ENCODE data around the gene HOXA5.

Gene HOXA5

DNA sequence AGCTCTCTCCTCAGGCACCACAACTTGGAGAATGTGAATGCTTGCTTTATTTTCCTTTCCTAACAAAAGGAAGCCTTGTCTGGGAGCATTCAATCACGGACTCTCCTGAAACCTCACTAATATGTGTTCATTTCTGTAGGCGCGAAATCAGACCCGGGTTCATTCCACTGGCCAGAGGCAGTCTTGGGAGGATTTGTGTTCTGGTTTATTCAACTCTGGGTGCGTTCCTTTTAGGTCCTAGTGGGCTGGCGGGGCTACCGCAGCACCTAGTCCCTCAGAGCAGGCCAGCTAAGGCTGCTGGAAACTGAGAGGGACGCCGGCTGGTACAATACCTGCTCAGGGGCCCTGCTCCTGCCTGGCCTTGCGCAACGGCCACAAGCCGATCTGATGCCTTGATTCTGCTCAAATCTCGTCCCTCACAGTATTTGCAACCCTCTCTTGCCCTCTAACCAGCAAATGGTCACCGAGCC, 20.4 kb downstream of the HOXA5 start:
- no peak overlapping the region for H3K4me3 ChIP-seq (replicated peaks; ENCODE audit: insufficient read depth, low read length)
- H3K27ac ChIP-seq (replicated peaks) = no peak overlapping the region
- TF ChIP-seq POLR2AphosphoS5 (IDR thresholded peaks at IDR 0.05; ENCODE audit: low read depth) = no peak
- TF ChIP-seq SPI1 (IDR thresholded peaks at IDR 0.05; ENCODE audit: borderline replicate concordance, low read depth) = no peak
- TF ChIP-seq, protein P1, sequence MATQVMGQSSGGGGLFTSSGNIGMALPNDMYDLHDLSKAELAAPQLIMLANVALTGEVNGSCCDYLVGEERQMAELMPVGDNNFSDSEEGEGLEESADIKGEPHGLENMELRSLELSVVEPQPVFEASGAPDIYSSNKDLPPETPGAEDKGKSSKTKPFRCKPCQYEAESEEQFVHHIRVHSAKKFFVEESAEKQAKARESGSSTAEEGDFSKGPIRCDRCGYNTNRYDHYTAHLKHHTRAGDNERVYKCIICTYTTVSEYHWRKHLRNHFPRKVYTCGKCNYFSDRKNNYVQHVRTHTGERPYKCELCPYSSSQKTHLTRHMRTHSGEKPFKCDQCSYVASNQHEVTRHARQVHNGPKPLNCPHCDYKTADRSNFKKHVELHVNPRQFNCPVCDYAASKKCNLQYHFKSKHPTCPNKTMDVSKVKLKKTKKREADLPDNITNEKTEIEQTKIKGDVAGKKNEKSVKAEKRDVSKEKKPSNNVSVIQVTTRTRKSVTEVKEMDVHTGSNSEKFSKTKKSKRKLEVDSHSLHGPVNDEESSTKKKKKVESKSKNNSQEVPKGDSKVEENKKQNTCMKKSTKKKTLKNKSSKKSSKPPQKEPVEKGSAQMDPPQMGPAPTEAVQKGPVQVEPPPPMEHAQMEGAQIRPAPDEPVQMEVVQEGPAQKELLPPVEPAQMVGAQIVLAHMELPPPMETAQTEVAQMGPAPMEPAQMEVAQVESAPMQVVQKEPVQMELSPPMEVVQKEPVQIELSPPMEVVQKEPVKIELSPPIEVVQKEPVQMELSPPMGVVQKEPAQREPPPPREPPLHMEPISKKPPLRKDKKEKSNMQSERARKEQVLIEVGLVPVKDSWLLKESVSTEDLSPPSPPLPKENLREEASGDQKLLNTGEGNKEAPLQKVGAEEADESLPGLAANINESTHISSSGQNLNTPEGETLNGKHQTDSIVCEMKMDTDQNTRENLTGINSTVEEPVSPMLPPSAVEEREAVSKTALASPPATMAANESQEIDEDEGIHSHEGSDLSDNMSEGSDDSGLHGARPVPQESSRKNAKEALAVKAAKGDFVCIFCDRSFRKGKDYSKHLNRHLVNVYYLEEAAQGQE (IDR thresholded peaks at IDR 0.05; ENCODE audit: insufficient replicate concordance, low read depth) = no peak
- no peak for TF ChIP-seq GABPA (IDR thresholded peaks at IDR 0.05; ENCODE audit: low read depth)
- TF ChIP-seq, protein P2, sequence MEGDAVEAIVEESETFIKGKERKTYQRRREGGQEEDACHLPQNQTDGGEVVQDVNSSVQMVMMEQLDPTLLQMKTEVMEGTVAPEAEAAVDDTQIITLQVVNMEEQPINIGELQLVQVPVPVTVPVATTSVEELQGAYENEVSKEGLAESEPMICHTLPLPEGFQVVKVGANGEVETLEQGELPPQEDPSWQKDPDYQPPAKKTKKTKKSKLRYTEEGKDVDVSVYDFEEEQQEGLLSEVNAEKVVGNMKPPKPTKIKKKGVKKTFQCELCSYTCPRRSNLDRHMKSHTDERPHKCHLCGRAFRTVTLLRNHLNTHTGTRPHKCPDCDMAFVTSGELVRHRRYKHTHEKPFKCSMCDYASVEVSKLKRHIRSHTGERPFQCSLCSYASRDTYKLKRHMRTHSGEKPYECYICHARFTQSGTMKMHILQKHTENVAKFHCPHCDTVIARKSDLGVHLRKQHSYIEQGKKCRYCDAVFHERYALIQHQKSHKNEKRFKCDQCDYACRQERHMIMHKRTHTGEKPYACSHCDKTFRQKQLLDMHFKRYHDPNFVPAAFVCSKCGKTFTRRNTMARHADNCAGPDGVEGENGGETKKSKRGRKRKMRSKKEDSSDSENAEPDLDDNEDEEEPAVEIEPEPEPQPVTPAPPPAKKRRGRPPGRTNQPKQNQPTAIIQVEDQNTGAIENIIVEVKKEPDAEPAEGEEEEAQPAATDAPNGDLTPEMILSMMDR (IDR thresholded peaks at IDR 0.05; ENCODE audit: insufficient read depth, low read length) = no peak
- DNase-seq (ENCODE audit: low read depth in 1 of 2, low spot score in 1 of 2) = no peak
- H3K27me3 ChIP-seq (ENCODE audit: insufficient read depth, poor library complexity, severe bottlenecking) = peaks cover 4% of the 10 kb centered on the region

DNA sequence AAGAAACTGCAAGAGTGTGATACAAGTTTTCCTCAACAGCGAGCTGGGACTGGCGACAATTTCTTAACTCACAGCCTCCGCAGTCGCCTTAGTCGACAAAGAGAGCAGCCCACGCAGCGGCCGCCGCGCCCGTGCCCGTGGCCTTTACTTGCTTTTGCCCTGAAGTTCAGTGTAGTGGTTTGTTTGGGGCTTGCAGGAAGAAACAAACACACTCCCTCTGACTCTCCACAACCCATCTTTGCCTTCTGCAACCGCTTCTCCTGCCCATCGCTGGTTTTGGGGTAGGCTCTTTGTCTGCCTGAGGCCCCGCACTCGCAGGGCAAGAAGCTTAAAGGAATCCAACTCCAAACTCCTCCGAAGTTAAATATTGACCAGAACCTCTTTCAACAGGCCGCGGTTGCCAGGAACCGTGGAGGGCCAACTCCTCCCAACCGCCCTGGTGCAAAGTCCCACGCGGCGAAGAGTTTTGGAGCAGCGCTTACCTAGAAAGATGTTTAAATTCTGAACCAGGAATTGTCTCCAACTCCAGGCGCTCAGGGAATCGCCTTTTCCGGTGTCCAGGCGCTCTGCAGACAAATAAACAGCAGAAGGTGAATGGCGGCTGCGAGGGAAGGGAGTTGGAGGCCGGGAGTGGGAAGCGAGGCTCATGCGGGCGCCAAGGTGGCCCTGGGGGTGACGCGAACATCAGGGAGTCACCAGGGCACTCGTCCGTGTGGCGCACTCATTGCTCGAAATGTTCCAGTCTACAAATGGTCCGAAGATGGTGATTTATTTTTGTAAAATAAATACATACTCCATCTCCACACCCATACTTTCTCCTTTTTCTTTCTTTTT, 21.2 kb downstream of the HOXA5 start:
- no peak overlapping the region for H3K4me3 ChIP-seq (replicated peaks; ENCODE audit: insufficient read depth, low read length)
- DNase-seq (ENCODE audit: low read depth in 1 of 2, low spot score in 1 of 2) = no peak
- TF ChIP-seq GABPA (IDR thresholded peaks at IDR 0.05; ENCODE audit: low read depth) = no peak
- no peak overlapping the region for H3K27ac ChIP-seq (replicated peaks)
- H3K27me3 ChIP-seq (ENCODE audit: insufficient read depth, poor library complexity, severe bottlenecking) = peaks cover 4% of the 10 kb centered on the region

DNA sequence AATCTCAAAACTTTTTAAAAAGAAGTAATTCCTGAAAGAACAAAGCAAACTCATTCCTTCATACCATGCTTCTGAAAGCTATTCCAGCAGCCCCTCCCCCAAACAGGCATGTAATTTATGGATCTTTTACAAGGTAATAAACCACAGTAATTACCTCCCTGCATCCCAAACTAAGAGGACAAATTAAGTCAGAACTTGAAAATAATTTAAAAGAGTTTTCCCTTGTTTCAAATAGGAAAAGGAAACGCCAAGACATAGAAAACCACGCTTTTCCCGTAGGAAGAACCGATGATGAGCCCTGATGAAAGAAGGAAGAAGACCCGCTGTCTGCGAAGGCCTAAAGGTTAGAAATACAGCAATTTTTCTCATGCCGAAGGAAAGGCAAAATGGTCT, 21.8 kb downstream of the HOXA5 start:
- no peak for DNase-seq (ENCODE audit: low read depth in 1 of 2, low spot score in 1 of 2)
- H3K4me3 ChIP-seq (replicated peaks; ENCODE audit: insufficient read depth, low read length) = no peak overlapping the region
- no peak overlapping the region for H3K27ac ChIP-seq (replicated peaks)
- no peak for TF ChIP-seq POLR2AphosphoS5 (IDR thresholded peaks at IDR 0.05; ENCODE audit: low read depth)
- TF ChIP-seq, protein P2 (IDR thresholded peaks at IDR 0.05; ENCODE audit: insufficient read depth, low read length) = no peak
- TF ChIP-seq, protein P1 (IDR thresholded peaks at IDR 0.05; ENCODE audit: insufficient replicate concordance, low read depth) = no peak
- no peak for TF ChIP-seq SPI1 (IDR thresholded peaks at IDR 0.05; ENCODE audit: borderline replicate concordance, low read depth)
- TF ChIP-seq GABPA (IDR thresholded peaks at IDR 0.05; ENCODE audit: low read depth) = no peak
- H3K27me3 ChIP-seq (ENCODE audit: insufficient read depth, poor library complexity, severe bottlenecking) = peaks cover 7% of the 10 kb centered on the region

DNA sequence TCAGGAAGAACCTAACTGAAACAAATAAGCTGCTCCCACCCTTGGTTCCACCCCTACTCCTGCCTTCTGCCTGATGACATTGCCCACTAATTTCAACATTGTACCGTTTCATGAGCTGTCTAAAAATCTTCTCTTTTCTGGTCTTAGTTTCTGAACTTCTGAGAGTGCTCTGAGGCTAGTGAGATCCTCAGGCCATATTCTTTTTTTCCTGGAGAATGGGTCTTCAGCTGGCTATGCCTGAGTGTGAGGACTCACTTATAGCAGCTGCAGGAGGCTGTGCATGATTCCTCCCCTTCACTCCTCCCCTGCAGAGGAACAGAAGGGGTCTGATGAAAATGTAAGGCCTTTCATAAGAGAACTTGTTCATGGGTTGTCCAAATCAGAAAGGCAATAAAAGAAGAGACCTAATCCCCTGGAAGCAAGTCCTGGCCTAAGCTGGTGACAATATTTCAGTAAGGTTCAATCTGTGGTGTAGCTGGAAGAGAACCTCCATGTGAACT, 24.0 kb downstream of the HOXA5 start:
- no peak overlapping the region for H3K27ac ChIP-seq (replicated peaks)
- TF ChIP-seq, protein P2 (IDR thresholded peaks at IDR 0.05; ENCODE audit: insufficient read depth, low read length) = no peak
- TF ChIP-seq GABPA (IDR thresholded peaks at IDR 0.05; ENCODE audit: low read depth) = no peak
- no peak for TF ChIP-seq SPI1 (IDR thresholded peaks at IDR 0.05; ENCODE audit: borderline replicate concordance, low read depth)
- H3K4me3 ChIP-seq (replicated peaks; ENCODE audit: insufficient read depth, low read length) = no peak overlapping the region
- peaks cover 3% of the 10 kb centered on the region for H3K27me3 ChIP-seq (ENCODE audit: insufficient read depth, poor library complexity, severe bottlenecking)
- no peak for DNase-seq (ENCODE audit: low read depth in 1 of 2, low spot score in 1 of 2)

Data from HL-60 (cell line).